Fibroblast of gingiva (primary cell): ENCODE data around the gene ACTA2.
A peak's percentile ranks its signal among the peaks of the same experiment; 100 is the strongest.
"Not testable (repeated sequence)": the region's sequence is repeated elsewhere in the genome, so short reads cannot be mapped to it uniquely, and the experiment has no call there.

Experiments
- DNase-seq: peaks from one replicate; pipeline ENCODE4 v3.0.0-alpha.2; 2011; ENCODE audit warnings: low read depth

Gene ACTA2

GRCh38 chr10:88949912-88950837, 2.4 kb downstream of the ACTA2 start:
- DNase-seq = no peak

- DNase-seq = no peak
Observed at GRCh38 chr10:88949051-88949450, 3.5 kb downstream of the ACTA2 start.

GRCh38 chr10:88946965-88947590, 5.5 kb downstream of the ACTA2 start:
- DNase-seq = no peak

- DNase-seq = no peak
Observed at GRCh38 chr10:88946200-88946599, 6.4 kb downstream of the ACTA2 start.

- DNase-seq = no peak
Observed at GRCh38 chr10:88944813-88945212, 7.8 kb downstream of the ACTA2 start.

GRCh38 chr10:88943778-88944177, 8.8 kb downstream of the ACTA2 start:
- DNase-seq = no peak

- no peak for DNase-seq
Observed at GRCh38 chr10:88941026-88941425, 11.5 kb downstream of the ACTA2 start.

- no peak for DNase-seq
Observed at GRCh38 chr10:88938938-88939337, 13.6 kb downstream of the ACTA2 start.

- no peak for DNase-seq
Observed at GRCh38 chr10:88938039-88938438, 14.5 kb downstream of the ACTA2 start.

- no peak for DNase-seq
Observed at GRCh38 chr10:88936656-88937055, 15.9 kb downstream of the ACTA2 start.

- peak; percentile 76 for DNase-seq
Observed at GRCh38 chr10:88934900-88935672, 17.5 kb downstream of the ACTA2 start.

- no peak for DNase-seq
Observed at GRCh38 chr10:88933564-88933963, 19.0 kb downstream of the ACTA2 start.

- DNase-seq = peak; percentile 93
Observed at GRCh38 chr10:88932539-88933256, 19.9 kb downstream of the ACTA2 start.

GRCh38 chr10:88932029-88932428, 20.5 kb downstream of the ACTA2 start:
- DNase-seq = not testable (repeated sequence)

GRCh38 chr10:88931548-88931947, 21.0 kb downstream of the ACTA2 start:
- peak; percentile 38 for DNase-seq

- DNase-seq = no peak
Observed at GRCh38 chr10:88928254-88928653, 24.3 kb downstream of the ACTA2 start.

GRCh38 chr10:88927416-88927690, 25.2 kb downstream of the ACTA2 start:
- no peak for DNase-seq

- peak; percentile 97 for DNase-seq
Observed at GRCh38 chr10:88926566-88927415, 25.8 kb downstream of the ACTA2 start.

- DNase-seq = no peak
Observed at GRCh38 chr10:88923520-88923919, 29.1 kb downstream of the ACTA2 start.

- DNase-seq = peak; percentile 41
Observed at GRCh38 chr10:88922041-88922440, 30.5 kb downstream of the ACTA2 start.

GRCh38 chr10:88920986-88921593, 31.5 kb downstream of the ACTA2 start:
- DNase-seq = no peak
